Neural progenitor cell (in vitro differentiated cells): ENCODE data around the gene CPS1.

ENCODE experiments used
- EZH2 ChIP-seq: fragments of 200-600 bp; sonication (generic); IDR thresholded peaks from 2 replicates; pipeline ENCODE4 v1.6.1; 2017; ENCODE audit warnings: antibody characterized with exemption, mild to moderate bottlenecking, moderate library complexity
- TF ChIP-seq, protein P1 (sequence below): fragments of 200-600 bp; sonication (generic); IDR thresholded peaks from 2 replicates; pipeline ENCODE4 v1.5.1; 2017; ENCODE audit warnings: antibody characterized with exemption, mild to moderate bottlenecking

DNA sequence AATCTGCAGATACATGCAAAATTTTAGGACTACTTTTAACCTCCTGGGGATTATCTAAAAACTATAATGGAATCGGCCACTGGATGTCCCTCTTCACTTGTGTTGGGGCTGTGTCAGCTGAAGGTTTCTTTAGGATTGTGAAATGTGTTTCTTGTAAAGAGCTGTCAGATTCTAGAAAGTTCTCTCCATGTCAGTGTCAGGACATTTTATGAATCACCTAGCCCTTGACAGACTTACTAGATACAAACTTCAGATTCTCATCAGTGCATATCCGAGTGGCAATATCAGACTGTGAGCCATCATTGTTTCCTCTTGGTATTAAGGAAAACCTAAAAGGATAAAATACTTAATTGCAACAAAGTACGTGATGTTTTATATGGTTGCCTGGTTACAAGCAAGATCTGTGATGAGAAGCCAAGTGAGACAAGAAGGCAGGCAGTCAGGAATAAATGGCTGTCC lies 107.3 kb downstream of the CPS1 start:
- TF ChIP-seq, protein P1, sequence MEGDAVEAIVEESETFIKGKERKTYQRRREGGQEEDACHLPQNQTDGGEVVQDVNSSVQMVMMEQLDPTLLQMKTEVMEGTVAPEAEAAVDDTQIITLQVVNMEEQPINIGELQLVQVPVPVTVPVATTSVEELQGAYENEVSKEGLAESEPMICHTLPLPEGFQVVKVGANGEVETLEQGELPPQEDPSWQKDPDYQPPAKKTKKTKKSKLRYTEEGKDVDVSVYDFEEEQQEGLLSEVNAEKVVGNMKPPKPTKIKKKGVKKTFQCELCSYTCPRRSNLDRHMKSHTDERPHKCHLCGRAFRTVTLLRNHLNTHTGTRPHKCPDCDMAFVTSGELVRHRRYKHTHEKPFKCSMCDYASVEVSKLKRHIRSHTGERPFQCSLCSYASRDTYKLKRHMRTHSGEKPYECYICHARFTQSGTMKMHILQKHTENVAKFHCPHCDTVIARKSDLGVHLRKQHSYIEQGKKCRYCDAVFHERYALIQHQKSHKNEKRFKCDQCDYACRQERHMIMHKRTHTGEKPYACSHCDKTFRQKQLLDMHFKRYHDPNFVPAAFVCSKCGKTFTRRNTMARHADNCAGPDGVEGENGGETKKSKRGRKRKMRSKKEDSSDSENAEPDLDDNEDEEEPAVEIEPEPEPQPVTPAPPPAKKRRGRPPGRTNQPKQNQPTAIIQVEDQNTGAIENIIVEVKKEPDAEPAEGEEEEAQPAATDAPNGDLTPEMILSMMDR = peak; percentile 52
- no peak for TF ChIP-seq EZH2
